GM12865 (cell line): ENCODE results near the gene FAM167B.
A peak's percentile ranks its signal among the peaks of the same experiment; 100 is the strongest.

Experiments
- DNase-seq: peaks from one replicate; pipeline ENCODE4 v3.0.0; 2010; ENCODE audit warnings: low read depth
- H3K4me3 ChIP-seq: 2 replicates; pipeline ENCODE4 v1.5.1; 2011; ENCODE audit warnings: mild to moderate bottlenecking, low read depth, low read length, control low read depth
- TF ChIP-seq, protein P1 (sequence below): IDR thresholded peaks from 2 replicates; pipeline ENCODE4 v1.5.1; 2011; ENCODE audit warnings: low read length, control low read depth, low read depth, inconsistent platforms; ENCODE audit not compliant: insufficient read depth; ENCODE audit errors: missing control alignments

Gene FAM167B

GRCh38 chr1:32246888-32247273 lies at the start of gene FAM167B:
Gene FAM167B, plus strand, starts transcription at chr1:32247222. Its CDS starts 200 bp downstream, at chr1:32247422.
- H3K4me3 ChIP-seq: no peak within 1 kb of the TSS
- DNase-seq: no peak
- TF ChIP-seq, protein P1, sequence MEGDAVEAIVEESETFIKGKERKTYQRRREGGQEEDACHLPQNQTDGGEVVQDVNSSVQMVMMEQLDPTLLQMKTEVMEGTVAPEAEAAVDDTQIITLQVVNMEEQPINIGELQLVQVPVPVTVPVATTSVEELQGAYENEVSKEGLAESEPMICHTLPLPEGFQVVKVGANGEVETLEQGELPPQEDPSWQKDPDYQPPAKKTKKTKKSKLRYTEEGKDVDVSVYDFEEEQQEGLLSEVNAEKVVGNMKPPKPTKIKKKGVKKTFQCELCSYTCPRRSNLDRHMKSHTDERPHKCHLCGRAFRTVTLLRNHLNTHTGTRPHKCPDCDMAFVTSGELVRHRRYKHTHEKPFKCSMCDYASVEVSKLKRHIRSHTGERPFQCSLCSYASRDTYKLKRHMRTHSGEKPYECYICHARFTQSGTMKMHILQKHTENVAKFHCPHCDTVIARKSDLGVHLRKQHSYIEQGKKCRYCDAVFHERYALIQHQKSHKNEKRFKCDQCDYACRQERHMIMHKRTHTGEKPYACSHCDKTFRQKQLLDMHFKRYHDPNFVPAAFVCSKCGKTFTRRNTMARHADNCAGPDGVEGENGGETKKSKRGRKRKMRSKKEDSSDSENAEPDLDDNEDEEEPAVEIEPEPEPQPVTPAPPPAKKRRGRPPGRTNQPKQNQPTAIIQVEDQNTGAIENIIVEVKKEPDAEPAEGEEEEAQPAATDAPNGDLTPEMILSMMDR: no peak

- TF ChIP-seq, protein P1: no peak
- DNase-seq: no peak
- H3K4me3 ChIP-seq: no peak overlapping the region
Observed at GRCh38 chr1:32197837-32198236, 49.2 kb upstream of the FAM167B start.

DNA sequence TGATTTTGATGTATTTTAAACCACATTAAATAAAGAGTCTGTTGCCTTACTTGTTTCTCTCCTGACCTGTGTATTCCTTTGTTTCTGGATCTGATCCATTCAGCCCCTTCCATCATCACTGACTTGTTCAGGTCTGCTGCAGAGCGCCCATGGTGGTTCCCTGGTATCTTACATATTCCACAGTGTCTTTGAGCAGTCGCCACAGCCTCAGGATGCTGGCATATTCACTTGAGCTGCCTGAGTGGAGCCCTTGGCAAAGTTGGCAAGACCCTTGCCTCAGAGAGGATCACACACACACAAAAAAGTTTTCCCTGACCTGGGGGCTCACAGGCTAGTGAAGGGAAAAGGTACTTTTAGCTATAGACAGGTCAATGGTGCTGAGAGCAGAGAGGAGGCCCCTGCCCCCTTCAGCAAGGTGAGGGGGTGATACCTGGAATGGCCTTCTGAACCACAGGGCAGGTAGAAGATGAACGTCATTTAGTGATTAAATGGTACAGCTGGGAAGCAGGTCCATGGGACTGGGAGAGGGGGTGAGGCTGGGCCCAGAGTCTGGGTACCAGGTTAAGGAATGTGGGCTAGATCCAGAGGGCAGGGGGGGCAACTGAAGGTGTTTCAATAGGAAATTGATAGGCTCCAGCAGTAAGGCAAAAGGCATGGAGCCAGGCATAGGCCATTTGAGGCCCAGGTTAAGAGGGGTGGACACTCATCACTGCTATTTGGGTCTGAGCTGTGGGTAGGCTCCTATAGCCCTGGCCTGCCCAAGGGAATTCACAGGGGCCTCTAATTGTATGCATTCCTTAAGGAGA lies 48.6 kb upstream of the FAM167B start:
- DNase-seq: no peak
- H3K4me3 ChIP-seq: no peak overlapping the region
- TF ChIP-seq, protein P1: no peak

DNA sequence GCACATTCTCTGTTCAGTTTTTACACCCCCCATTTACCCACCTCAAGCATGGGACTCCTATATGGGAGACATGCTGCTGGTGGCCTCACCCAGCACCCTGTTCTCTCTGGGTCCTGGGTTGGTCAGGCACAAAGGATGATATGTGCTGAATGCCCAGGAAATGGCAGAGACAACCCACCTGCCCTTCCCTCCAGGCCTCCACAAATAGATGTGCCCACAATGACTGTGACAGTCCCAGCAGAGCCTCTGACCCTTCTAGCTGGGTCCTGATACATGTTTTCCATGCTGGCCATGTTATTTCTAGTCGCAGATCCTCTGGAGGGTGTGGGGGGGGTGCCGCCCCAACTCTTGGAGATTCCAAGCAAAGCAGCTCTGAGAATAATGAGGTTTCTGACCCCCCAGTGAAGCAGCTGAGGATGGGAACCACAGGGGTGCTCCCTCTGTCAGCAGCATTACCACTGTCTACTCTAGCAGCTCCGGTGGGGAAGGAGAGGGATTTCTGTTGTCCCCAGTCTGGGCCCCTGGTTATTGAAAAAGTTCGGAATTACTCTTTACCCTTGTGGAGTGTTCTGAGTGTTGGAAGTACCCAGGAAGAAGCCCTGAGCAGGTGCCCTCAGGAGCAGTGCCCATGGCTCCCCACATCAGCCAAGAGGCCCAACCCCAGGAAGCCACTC lies 47.8 kb upstream of the FAM167B start:
- no peak for DNase-seq
- TF ChIP-seq, protein P1: no peak
- no peak overlapping the region for H3K4me3 ChIP-seq

- DNase-seq: no peak
- peak overlapping the region; percentile 82 for H3K4me3 ChIP-seq
- TF ChIP-seq, protein P1: no peak
Observed at GRCh38 chr1:32199717-32200072, 47.3 kb upstream of the FAM167B start.

DNA sequence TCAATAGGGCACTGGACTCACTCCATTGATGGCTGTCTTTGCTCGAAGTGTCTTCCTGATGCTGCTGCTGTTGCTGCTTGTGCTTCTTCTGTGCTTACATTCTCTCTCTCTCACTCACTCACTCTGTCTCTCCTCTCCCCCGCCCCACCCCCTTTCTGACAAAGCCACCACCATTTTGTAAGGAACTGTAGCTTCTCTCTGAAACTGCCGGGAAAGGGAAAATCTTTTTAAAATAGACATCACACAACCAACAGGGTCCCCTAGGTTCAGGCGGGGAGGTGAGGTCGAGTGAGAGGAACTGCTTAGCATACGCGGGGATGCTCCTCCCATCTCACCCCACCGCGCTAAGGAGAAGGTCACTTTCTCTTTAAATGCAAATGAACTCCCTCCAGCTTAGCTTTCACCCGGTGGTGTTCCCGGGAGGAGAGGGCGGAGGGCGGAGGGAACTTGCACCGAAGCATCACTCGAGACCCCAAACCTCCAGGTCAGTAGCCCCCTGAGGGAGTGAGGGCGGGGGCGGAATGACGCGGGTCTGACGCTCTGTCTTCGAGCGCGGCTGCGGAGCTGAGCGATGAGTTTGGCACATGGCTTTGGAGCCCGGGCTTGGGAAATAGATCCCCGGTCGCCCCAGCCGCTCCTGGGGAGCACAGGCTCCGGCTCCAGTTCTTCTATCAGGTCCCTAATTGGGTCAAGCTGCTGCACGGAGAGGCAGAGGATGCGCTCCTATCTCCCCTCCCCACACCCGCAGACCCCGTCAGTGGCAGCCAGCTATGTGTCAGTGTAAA lies 46.6 kb upstream of the FAM167B start, which contains the start of gene CCDC28B:
CCDC28B (plus strand) TSS at position 370 of the 785 bp plus-strand sequence. CDS start 1,341 bp downstream, outside the sequence.
- DNase-seq: peak; percentile 60
- TF ChIP-seq, protein P1: no peak
- peak within 1 kb of the TSS; percentile 82 for H3K4me3 ChIP-seq
